HG02938 (cell line): Measurements from ENCODE around the gene MRPL4.
"Not testable (repeated sequence)": the region's sequence is repeated elsewhere in the genome, so short reads cannot be mapped to it uniquely, and the experiment has no call there.

Experiments
- ATAC-seq: cut with Tn5 transposase; IDR thresholded peaks from one replicate; pipeline ENCODE4 v1.9.1; 2021; ENCODE audit warnings: mild to moderate bottlenecking, moderate library complexity; ENCODE audit not compliant: unreplicated experiment

The MRPL4 gene

DNA sequence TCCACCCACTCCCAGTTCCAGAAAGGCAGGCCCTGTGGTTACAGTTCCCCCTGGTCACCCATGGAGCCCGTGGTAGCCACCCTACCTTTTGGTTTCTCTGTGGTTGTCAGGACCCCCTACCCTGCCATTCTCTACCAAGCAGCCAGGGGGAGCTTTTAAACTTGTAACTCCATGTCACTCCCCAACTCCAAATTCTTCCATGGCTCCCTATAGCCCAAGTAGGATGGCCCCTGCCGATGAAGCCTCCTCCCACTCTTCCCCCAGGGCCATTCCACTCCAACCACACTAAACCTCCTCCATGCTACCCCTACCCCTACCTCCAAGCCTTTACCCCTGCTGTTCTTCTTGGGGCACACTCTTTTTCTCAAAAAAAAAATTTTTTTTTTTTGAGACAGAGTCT, 23.1 kb upstream of the MRPL4 start:
- no peak for ATAC-seq

GRCh38 chr19:10230173-10230860, 21.7 kb upstream of the MRPL4 start:
- ATAC-seq: no peak

- no peak for ATAC-seq
Measured at GRCh38 chr19:10230861-10231611, 21.0 kb upstream of the MRPL4 start, which contains the start of gene S1PR2. TSS of gene S1PR2 (minus strand) at chr19:10231331. CDS start at chr19:10224905, 6,426 bp downstream.

- ATAC-seq: no peak
Measured at GRCh38 chr19:10231612-10232228, 20.3 kb upstream of the MRPL4 start.

DNA sequence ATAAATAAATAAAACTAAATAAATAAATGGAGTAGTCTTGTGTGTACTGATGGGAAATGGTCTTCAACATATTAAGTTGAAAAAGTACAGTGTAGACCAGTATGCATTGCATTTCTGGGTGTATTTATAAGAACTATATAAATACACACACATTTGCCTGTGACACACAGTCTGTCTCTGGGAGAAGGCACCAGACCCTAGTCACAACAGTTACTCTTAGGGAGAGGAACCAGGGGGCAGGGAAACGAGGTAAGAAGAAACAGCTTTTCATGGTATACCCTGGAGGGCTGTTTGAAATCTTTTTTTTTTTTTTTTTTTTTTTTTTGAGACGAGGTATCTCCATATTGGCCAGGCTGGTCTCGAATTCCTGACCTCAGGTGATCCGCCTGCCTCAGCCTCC, 18.1 kb upstream of the MRPL4 start:
- ATAC-seq: no peak

GRCh38 chr19:10235003-10235402, 17.0 kb upstream of the MRPL4 start:
- no peak for ATAC-seq

DNA sequence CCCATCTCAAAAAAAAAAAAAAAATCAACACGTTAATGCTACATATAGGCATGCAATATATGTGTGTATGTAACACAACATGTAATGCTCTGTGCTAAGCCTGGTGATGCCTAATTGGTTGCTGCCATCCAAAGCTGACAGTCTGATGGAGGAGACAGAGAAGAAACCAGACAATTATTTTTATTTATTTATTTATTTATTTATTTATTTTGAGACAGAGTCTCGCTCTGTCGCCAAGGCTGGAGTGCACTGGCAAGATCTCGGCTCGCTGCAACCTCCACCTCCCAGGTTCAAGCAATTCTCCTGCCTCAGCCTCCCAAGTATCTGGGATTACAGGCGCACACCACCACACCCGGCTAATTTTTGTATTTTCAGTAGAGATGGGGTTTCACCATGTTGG, 16.6 kb upstream of the MRPL4 start:
- ATAC-seq: not testable (repeated sequence)

GRCh38 chr19:10237702-10238101, 14.3 kb upstream of the MRPL4 start:
- no peak for ATAC-seq

GRCh38 chr19:10238172-10238783, 13.7 kb upstream of the MRPL4 start:
- ATAC-seq: no peak

DNA sequence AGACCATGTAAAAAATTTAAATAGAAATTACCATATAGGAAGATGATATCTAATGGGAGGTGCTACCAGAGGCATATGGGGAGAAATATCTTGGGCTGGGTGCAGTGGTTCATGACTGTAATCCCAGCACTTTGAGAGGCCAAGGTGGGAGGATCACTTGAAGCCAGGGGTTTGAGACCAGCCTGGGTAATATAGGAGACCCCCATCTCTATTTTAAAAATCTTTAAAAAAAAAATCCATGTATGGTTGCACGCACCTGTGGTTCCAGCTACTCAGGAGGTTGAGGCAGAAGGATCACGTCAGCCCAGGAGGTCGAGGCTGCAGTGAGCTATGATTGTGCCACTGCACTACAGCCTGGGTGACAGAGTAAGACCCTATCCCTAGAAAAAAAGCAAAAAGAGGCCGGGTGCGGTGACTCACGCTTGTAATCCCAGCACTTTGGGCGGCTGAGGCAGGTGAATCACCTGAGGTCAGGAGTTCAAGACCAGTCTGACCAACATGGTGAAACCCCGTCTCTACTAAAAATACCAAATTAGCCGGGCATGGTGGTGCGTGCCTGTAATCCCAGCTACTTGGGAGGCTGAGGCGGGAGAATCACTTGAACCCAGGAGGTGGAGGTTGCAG, 10.1 kb upstream of the MRPL4 start:
- not testable (repeated sequence) for ATAC-seq

DNA sequence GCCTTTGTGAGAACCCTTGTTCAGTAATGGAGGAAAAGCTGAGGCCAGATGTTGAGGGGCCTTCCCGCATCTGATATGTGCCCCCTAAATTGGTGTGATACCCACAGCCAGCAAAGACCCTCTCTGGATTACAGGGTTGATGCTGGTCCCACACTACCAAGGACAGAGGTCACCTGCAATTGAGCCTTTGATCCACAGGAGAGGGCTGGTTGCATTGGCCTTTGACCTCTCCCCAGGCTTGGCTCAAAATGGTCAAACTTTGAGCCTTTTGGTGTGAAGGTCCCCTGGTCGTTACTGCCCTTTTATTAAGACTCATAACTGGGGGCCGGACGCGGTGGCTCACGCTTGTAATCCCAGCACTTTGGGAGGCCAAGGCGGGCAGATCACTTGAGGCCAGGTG, 8.4 kb upstream of the MRPL4 start:
- ATAC-seq: no peak

DNA sequence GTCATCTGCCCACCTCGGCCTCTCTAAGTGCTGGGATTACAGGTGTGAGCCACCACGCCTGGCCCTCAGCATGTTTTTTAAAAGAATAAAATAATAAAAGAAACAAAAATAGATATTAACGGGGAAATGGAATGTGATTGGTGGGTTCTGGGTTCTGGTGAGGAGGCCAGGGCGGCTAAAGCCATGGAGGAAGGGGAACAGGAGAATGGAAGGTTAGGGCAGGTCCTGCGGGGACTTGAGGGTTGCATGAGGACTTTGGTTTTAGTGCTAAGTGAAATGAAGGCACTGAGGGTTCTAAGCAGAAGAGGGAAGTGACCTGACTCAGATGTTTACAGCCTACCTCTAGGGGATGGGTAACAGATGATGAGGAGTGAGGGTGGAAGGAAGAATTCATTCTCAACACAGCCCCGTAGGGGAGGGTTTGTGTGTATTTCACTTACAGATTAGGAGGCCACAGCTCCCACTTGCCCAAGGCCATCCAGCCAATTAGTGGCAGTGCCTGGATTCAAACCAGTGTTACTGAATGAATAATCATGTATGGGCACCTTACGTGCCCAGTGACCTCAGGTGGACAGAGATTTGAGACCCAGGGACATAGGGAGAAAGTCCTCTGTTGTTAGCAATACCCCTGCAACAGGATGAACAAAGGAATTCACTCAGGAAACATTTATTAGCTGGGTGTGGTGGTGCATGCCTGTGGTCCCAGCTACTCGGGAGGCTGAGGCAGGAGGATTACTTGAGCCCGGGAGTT, 6.7 kb upstream of the MRPL4 start:
- ATAC-seq: no peak

GRCh38 chr19:10246511-10246910, 5.5 kb upstream of the MRPL4 start:
- no peak for ATAC-seq

- no peak for ATAC-seq
Measured at GRCh38 chr19:10252707-10253106, 693 bp downstream of the MRPL4 start.

- no peak for ATAC-seq
Measured at GRCh38 chr19:10254244-10254643, 2.2 kb downstream of the MRPL4 start.

- ATAC-seq: no peak
Measured at GRCh38 chr19:10255358-10255757, 3.3 kb downstream of the MRPL4 start.

DNA sequence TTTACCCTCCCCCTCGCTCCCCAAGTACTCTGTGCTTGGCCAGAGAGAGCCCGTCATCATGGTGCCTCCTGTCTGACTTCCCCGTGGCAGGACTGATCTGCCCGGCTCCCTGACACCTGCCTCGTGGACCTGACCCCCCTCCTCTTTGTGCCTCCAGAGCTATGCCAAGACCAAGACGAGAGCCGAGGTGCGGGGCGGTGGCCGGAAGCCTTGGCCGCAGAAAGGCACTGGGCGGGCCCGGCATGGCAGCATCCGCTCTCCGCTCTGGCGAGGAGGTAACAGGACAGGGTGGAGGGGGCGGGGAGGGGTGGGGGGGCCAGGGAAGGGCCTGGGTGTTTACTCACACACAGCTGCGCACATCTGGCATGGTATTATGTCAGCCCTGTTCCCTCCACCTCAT, 4.5 kb downstream of the MRPL4 start:
- ATAC-seq: no peak

DNA sequence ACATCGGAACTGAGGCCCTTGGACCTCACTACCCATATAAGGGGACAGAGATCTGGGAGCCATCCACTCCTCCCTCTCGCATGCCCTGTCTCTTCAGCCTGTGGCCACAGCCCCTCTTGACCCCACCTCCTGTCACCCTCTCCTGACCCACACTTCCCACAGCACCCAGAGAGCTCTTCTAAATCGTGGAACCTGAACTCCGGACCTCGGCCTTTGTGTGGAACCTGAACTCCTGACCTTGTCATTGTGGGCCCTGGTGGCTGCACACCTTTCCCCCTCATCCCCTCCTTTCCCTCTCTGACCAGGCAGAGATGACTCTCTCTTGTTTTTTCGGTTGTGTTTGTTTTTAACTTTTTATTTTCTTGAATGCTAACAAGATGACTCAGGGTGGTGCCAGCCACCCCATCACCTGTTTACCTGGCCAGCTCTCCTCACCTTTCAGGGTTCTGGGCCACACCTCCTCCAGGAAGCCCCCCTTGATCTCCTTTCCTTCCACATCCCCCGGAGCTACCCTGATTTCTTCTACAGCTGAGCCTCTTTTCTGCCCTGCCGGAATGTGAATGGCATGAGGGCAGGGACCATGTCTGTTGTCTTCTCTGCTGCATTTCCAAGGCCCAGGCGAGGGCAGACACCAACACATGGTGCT, 5.1 kb downstream of the MRPL4 start:
- ATAC-seq: no peak

- ATAC-seq: no peak
Measured at GRCh38 chr19:10258080-10258710, 6.2 kb downstream of the MRPL4 start.
